ENCODE measurements around the gene MRPS26. TPM values are rescaled to one million over a fixed set of nuclear protein-coding genes. Genes with fewer than 3 reads are reported as not detected.
A peak's percentile ranks its signal among the peaks of the same experiment; 100 is the strongest.

The MRPS26 gene
- total and polyA plus RNA-seq, 4 donors = 26.9 to 65.2 (median 40.3) TPM

GRCh38 chr20:3070725-3071124 lies 24.9 kb downstream of the MRPS26 start:
- WGBS = 83% methylated on average over 4 of the region's 4 CpGs
- no peak for DNase-seq (ENCODE audit: low spot score)
- H3K27me3 ChIP-seq (ENCODE audit: control insufficient read depth in 4 of 4, insufficient read depth in 4 of 4, low read length in 3 of 4) = peaks cover 0 to 3% (median 0%) of the 10 kb centered on the region in 4 donors
- no peak overlapping the region for H3K9ac ChIP-seq (ENCODE audit: low read depth in 1 of 2, low read length in 2 of 2)
- TF ChIP-seq, protein P1, sequence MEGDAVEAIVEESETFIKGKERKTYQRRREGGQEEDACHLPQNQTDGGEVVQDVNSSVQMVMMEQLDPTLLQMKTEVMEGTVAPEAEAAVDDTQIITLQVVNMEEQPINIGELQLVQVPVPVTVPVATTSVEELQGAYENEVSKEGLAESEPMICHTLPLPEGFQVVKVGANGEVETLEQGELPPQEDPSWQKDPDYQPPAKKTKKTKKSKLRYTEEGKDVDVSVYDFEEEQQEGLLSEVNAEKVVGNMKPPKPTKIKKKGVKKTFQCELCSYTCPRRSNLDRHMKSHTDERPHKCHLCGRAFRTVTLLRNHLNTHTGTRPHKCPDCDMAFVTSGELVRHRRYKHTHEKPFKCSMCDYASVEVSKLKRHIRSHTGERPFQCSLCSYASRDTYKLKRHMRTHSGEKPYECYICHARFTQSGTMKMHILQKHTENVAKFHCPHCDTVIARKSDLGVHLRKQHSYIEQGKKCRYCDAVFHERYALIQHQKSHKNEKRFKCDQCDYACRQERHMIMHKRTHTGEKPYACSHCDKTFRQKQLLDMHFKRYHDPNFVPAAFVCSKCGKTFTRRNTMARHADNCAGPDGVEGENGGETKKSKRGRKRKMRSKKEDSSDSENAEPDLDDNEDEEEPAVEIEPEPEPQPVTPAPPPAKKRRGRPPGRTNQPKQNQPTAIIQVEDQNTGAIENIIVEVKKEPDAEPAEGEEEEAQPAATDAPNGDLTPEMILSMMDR (IDR thresholded peaks at IDR 0.05; ENCODE audit: low read depth, low read length, missing input control) = no peak
- TF ChIP-seq YY1 (IDR thresholded peaks at IDR 0.05) = no peak
- TF ChIP-seq EGR1 (IDR thresholded peaks at IDR 0.05; ENCODE audit: low read depth in 2 of 2) = no peak
- no peak for TF ChIP-seq TAF1 (conservative IDR thresholded peaks at IDR 0.05)
- no peak for TF ChIP-seq SP1 (IDR thresholded peaks at IDR 0.05)
- TF ChIP-seq HNF4G (IDR thresholded peaks at IDR 0.05) = no peak
- TF ChIP-seq HNF4A (conservative IDR thresholded peaks at IDR 0.05) = no peak
- no peak overlapping the region for H3K4me3 ChIP-seq (ENCODE audit: low read depth in 1 of 3, low read length in 3 of 3)
- no peaks in the 10 kb centered on the region for H3K36me3 ChIP-seq (ENCODE audit: control insufficient read depth in 4 of 4, insufficient read depth in 3 of 4, low read depth in 1 of 4, low read length in 3 of 4)
- peaks cover 7 to 55% (median 40%) of the 10 kb centered on the region in 4 donors for H3K4me1 ChIP-seq (ENCODE audit: control insufficient read depth in 4 of 4, insufficient read depth in 4 of 4, low read length in 3 of 4)
- H3K9me3 ChIP-seq (ENCODE audit: control insufficient read depth in 4 of 4, low read length in 3 of 4) = no peaks in the 10 kb centered on the region
- no peak overlapping the region for H3K27ac ChIP-seq (ENCODE audit: low read depth in 1 of 2, low read length in 2 of 2)

GRCh38 chr20:3071266-3071609 lies 25.4 kb downstream of the MRPS26 start:
- Histone ChIP-seq H3K9me3 (ENCODE audit: control insufficient read depth in 4 of 4, low read length in 3 of 4) (no peaks in the 10 kb centered on the region), H3K27me3 (ENCODE audit: control insufficient read depth in 4 of 4, insufficient read depth in 4 of 4, low read length in 3 of 4) (peaks cover 0 to 3% (median 0%) of the 10 kb centered on the region in 4 donors), H3K27ac (ENCODE audit: low read depth in 1 of 2, low read length in 2 of 2) (peak overlapping the region in 1 of 2 donors; percentile 10), H3K9ac (ENCODE audit: low read depth in 1 of 2, low read length in 2 of 2) (no peak overlapping the region), H3K4me1 (ENCODE audit: control insufficient read depth in 4 of 4, insufficient read depth in 4 of 4, low read length in 3 of 4) (peaks cover 7 to 52% (median 38%) of the 10 kb centered on the region in 4 donors), H3K4me3 (ENCODE audit: low read depth in 1 of 3, low read length in 3 of 3) (peak overlapping the region in 2 of 3 donors; percentile 18 to 51), H3K36me3 (ENCODE audit: control insufficient read depth in 4 of 4, insufficient read depth in 3 of 4, low read depth in 1 of 4, low read length in 3 of 4) (no peaks in the 10 kb centered on the region)
- no peak for DNase-seq (ENCODE audit: low spot score)
- 73% methylated on average over 16 of the region's 16 CpGs for WGBS
- no peak for TF ChIP-seq NR2F2 (IDR thresholded peaks at IDR 0.05)
- no peak for TF ChIP-seq GABPA (IDR thresholded peaks at IDR 0.05 in 1 of 2, conservative IDR thresholded peaks at IDR 0.05 in 1 of 2)
- no peak for TF ChIP-seq MAX (IDR thresholded peaks at IDR 0.05)
- TF ChIP-seq JUND (IDR thresholded peaks at IDR 0.05) = no peak
- TF ChIP-seq, protein P2, sequence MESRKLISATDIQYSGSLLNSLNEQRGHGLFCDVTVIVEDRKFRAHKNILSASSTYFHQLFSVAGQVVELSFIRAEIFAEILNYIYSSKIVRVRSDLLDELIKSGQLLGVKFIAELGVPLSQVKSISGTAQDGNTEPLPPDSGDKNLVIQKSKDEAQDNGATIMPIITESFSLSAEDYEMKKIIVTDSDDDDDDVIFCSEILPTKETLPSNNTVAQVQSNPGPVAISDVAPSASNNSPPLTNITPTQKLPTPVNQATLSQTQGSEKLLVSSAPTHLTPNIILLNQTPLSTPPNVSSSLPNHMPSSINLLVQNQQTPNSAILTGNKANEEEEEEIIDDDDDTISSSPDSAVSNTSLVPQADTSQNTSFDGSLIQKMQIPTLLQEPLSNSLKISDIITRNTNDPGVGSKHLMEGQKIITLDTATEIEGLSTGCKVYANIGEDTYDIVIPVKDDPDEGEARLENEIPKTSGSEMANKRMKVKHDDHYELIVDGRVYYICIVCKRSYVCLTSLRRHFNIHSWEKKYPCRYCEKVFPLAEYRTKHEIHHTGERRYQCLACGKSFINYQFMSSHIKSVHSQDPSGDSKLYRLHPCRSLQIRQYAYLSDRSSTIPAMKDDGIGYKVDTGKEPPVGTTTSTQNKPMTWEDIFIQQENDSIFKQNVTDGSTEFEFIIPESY (IDR thresholded peaks at IDR 0.05) = no peak
- TF ChIP-seq FOXA2 (IDR thresholded peaks at IDR 0.05) = no peak
- no peak for TF ChIP-seq FOXA1 (IDR thresholded peaks at IDR 0.05)
- TF ChIP-seq HNF4A (conservative IDR thresholded peaks at IDR 0.05) = peak in 1 of 2 donors; percentile 57
- peak in 1 of 2 donors; percentile 58 for TF ChIP-seq RXRA (IDR thresholded peaks at IDR 0.05)
- TF ChIP-seq TAF1 (conservative IDR thresholded peaks at IDR 0.05) = no peak
- TF ChIP-seq, protein P1 (IDR thresholded peaks at IDR 0.05; ENCODE audit: low read depth, low read length, missing input control) = no peak
- TF ChIP-seq RAD21 (IDR thresholded peaks at IDR 0.05) = no peak
